Suprapubic skin (tissue), 4 donors: ENCODE results near the gene GPI. TPM values are rescaled to one million over a fixed set of nuclear protein-coding genes. Genes with fewer than 3 reads are reported as not detected.
A peak's percentile ranks its signal among the peaks of the same experiment; 100 is the strongest.

Source experiments
- DNase-seq, 2 donors: peaks; one replicate each; pipeline ENCODE4 v3.0.0-alpha.2; 2019; ENCODE audit warnings: low spot score in 2 of 2
- H3K27ac ChIP-seq: fragments of 200-600 bp; sonication (generic); one replicate; pipeline ENCODE4 v1.5.1; 2019
- H3K27me3 ChIP-seq: fragments of 200-600 bp; sonication (generic); one replicate; pipeline ENCODE4 v1.5.1; 2019
- H3K36me3 ChIP-seq: fragments of 200-600 bp; sonication (generic); one replicate; pipeline ENCODE4 v1.5.1; 2019
- H3K4me1 ChIP-seq: fragments of 200-600 bp; sonication (generic); one replicate; pipeline ENCODE4 v1.5.1; 2019
- H3K4me3 ChIP-seq: fragments of 200-600 bp; sonication (generic); one replicate; pipeline ENCODE4 v1.5.1; 2019; ENCODE audit warnings: mild to moderate bottlenecking
- H3K9me3 ChIP-seq: fragments of 200-600 bp; sonication (generic); one replicate; pipeline ENCODE4 v1.5.1; 2019
- EP300 ChIP-seq: sonication (generic); formaldehyde crosslinking; IDR thresholded peaks from one replicate; pipeline ENCODE4 v1.6.1; 2017; ENCODE audit warnings: antibody characterized with exemption
- POLR2A ChIP-seq, 2 donors: fragments of 450-650 bp; IDR thresholded peaks; one replicate each; pipeline ENCODE4 v1.6.1; 2017; ENCODE audit warnings: antibody characterized with exemption in 2 of 2, mild to moderate bottlenecking in 2 of 2, moderate library complexity in 2 of 2
- POLR2AphosphoS5 ChIP-seq, 3 donors: sonication (generic); formaldehyde crosslinking; IDR thresholded peaks; one replicate each; pipeline ENCODE4 v1.6.1; 2017; ENCODE audit warnings: antibody characterized with exemption in 3 of 3
- WGBS: methylation state at CpG from one replicate; pipeline ENCODE4 v1.1.5; 2018; 5-methylcytosine and 5-hydroxymethylcytosine counted together
- total RNA-seq, 4 donors: library from RNA; depleted of rRNA; stranded (reverse); fragments of >200 nt; gene quantifications; one replicate each; pipeline ENCODE4 v1.1.0, GENCODE V29; 2016
- TF ChIP-seq, protein P1 (sequence below), 2 donors: fragments of 200-600 bp in 1 of 2; fragments of 450-650 bp in 1 of 2; sonication (generic) in 1 of 2; IDR thresholded peaks; one replicate each; pipeline ENCODE4 v1.5.1; 2016 to 2019; ENCODE audit warnings: antibody characterized with exemption in 2 of 2, mild to moderate bottlenecking in 1 of 2, moderate library complexity in 1 of 2

Gene GPI
- total RNA-seq, 4 donors from 2014 or later: 75.8 to 219 (median 180) TPM

DNA sequence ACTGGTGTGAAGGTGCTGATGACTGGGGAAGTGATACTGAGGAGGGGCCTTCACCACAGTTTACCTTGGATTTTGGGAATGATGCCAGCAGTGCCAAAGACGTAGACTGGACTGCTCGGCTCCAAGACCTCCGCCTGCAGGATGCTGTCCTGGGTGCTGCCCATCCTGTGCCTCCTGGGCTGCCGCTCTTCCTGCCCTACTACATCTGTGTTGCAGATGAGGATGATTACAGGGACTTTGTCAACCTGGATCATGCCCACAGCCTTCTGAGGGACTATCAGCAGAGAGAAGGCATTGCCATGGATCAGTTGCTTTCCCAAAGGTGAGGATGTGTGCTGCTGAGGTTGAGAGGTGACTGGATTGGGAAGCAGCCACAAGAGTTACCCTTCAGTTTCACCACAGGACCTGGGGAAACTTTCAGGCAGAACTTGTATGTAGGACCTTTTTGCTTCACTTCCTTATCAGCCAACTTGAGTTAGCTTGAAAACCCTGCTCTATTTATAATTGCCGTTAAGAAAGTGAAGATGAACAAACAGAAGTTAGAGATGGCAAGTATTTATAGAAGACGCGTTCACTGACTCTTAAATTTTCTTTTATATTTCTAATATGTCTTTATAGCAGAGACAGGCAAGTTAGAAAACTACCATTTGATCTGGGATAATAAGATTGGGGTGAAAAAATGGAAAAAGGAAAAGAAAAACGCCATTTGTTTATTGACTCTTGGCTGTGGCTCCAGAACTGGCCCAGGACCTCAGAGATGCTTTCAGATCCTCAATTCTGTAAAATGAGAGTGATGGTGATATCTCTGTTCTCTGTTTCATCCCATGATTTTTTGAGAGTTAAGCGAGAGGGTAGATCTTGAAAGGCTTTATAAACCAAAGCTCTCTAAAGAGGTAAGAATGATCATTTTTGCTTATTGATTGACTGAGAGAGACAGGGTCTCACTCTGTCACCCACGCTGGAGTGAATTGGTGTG lies 44.5 kb downstream of the GPI start:
- H3K27ac ChIP-seq: no peak overlapping the region
- TF ChIP-seq POLR2A (IDR thresholded peaks at IDR 0.05): no peak
- no peak overlapping the region for H3K4me3 ChIP-seq
- H3K36me3 ChIP-seq: peaks cover 30% of the 10 kb centered on the region
- H3K4me1 ChIP-seq: peaks cover 6% of the 10 kb centered on the region
- H3K27me3 ChIP-seq: no peaks in the 10 kb centered on the region
- 86% methylated on average over 10 of the region's 10 CpGs for WGBS
- peak; percentile 1 to 50 for DNase-seq
- no peaks in the 10 kb centered on the region for H3K9me3 ChIP-seq

DNA sequence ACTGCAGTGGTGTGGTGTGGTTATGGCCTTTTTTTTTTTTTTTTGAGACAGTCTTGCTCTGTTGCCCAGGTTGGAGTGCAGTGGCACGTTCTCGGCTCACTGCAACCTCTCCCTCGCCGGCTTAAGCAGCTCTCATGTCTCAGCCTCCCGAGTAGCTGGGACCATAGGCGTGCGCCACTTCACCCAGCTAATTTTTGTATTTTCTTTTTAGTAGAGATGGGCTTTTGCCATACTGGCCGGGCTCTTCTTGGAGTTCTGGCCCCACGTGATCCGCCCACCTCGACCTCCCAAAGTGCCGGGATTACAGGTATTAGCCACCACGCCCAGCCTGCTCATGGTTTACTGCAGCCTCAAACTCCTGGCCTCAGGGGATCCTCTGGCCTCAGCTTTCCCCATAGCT lies 46.2 kb downstream of the GPI start:
- Histone ChIP-seq H3K36me3 (peaks cover 48% of the 10 kb centered on the region), H3K4me3 (no peak overlapping the region), H3K27me3 (no peaks in the 10 kb centered on the region), H3K9me3 (no peaks in the 10 kb centered on the region), H3K27ac (no peak overlapping the region), H3K4me1 (no peaks in the 10 kb centered on the region)
- DNase-seq: peak in 1 of 2 donors; percentile 40
- WGBS: 97% methylated on average over 13 of the region's 13 CpGs
- TF ChIP-seq, protein P1, sequence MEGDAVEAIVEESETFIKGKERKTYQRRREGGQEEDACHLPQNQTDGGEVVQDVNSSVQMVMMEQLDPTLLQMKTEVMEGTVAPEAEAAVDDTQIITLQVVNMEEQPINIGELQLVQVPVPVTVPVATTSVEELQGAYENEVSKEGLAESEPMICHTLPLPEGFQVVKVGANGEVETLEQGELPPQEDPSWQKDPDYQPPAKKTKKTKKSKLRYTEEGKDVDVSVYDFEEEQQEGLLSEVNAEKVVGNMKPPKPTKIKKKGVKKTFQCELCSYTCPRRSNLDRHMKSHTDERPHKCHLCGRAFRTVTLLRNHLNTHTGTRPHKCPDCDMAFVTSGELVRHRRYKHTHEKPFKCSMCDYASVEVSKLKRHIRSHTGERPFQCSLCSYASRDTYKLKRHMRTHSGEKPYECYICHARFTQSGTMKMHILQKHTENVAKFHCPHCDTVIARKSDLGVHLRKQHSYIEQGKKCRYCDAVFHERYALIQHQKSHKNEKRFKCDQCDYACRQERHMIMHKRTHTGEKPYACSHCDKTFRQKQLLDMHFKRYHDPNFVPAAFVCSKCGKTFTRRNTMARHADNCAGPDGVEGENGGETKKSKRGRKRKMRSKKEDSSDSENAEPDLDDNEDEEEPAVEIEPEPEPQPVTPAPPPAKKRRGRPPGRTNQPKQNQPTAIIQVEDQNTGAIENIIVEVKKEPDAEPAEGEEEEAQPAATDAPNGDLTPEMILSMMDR (IDR thresholded peaks at IDR 0.05): no peak
- no peak for TF ChIP-seq POLR2A (IDR thresholded peaks at IDR 0.05)
- no peak for TF ChIP-seq POLR2AphosphoS5 (IDR thresholded peaks at IDR 0.05)
- TF ChIP-seq EP300: no peak

DNA sequence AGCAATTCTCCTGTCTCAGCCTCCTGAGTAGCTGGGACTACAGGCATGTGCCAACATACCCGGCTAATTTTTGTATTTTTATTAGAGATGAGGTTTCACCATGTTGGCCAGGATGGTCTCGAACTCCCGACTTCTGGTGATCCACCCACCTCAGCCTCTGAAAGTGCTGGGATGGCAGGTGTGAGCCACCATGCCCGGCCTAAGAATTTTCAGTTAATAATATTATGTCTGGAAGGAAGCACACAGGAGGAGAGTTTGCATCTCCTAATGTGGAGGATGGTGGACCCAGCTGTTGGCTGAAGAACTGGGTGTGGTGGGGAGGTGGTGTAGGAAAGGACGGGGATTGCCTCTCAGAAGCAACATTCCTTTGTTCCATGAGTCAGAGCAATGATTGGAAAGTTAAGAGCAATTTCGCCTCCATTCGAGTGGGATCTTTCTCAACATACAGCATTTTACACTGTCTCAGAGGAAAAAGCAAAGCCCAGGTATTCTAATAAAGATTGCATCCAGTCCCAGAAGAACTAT lies 51.1 kb downstream of the GPI start:
- TF ChIP-seq, protein P1 (IDR thresholded peaks at IDR 0.05): no peak
- TF ChIP-seq EP300 (no peak), POLR2AphosphoS5 (IDR thresholded peaks at IDR 0.05) (no peak), POLR2A (IDR thresholded peaks at IDR 0.05) (no peak)
- peak in 1 of 2 donors; percentile 62 for DNase-seq
- Histone ChIP-seq H3K9me3 (no peaks in the 10 kb centered on the region), H3K4me3 (no peak overlapping the region), H3K4me1 (no peaks in the 10 kb centered on the region), H3K36me3 (peaks cover 46% of the 10 kb centered on the region), H3K27me3 (no peaks in the 10 kb centered on the region), H3K27ac (no peak overlapping the region)
- WGBS: 90% methylated on average over 7 of the region's 7 CpGs

DNA sequence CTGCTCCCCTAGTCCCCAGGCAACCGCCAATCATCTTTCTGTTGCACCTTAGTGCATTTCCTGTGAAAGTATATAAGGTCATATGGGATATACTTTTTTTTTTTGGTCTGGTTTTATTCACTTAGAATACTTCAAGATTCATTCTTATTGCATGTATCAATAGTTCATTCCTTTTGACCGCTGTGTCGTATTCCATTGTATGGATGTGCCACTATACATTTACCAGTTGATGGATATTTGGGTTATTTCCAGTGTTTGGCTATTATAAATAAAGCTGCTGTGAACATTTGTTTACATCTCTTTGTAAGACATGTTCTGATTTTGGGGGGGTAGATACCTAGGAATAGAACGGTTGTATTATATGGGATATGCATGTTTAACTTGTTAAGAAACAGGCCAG lies 53.3 kb downstream of the GPI start:
- no peaks in the 10 kb centered on the region for H3K4me1 ChIP-seq
- no peak for TF ChIP-seq EP300
- no peak for TF ChIP-seq POLR2A (IDR thresholded peaks at IDR 0.05)
- TF ChIP-seq, protein P1 (IDR thresholded peaks at IDR 0.05): no peak
- TF ChIP-seq POLR2AphosphoS5 (IDR thresholded peaks at IDR 0.05): no peak
- DNase-seq: peak in 1 of 2 donors; percentile 11
- no peak overlapping the region for H3K27ac ChIP-seq
- H3K36me3 ChIP-seq: peaks cover 50% of the 10 kb centered on the region
- 92% methylated on average over 4 of the region's 4 CpGs for WGBS
- H3K4me3 ChIP-seq: no peak overlapping the region
- H3K27me3 ChIP-seq: no peaks in the 10 kb centered on the region
- no peaks in the 10 kb centered on the region for H3K9me3 ChIP-seq

DNA sequence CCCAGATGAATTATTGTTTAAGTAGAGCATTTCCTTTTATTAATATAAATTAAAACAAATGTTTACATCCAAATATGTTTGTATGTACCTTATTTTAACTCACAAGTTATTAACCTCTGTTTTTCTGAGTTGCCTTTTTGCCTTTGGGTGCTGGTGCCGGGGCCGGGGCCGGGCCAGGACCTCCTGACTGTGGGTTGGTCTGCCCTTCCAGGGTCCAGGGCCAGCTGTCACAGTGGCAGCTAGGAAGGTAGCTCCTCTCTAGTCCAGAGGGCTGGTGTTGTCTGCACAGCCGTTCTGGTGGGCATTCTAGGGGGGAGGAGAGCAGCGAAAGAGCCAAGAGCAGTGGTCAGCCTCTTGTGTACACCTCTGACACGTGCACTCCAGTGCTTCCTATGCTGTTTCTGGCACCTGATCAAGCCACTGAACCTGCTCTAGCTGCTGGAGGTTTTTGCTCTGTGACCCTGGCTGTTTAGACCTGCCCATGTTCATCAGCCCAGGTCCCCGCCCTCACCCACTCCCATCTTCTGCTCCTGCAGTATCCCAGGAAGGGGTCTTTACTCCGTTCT lies 61.2 kb downstream of the GPI start:
- Histone ChIP-seq H3K9me3 (no peaks in the 10 kb centered on the region), H3K27me3 (no peaks in the 10 kb centered on the region), H3K36me3 (peaks cover 26% of the 10 kb centered on the region), H3K4me3 (no peak overlapping the region), H3K4me1 (peaks cover 24% of the 10 kb centered on the region), H3K27ac (no peak overlapping the region)
- WGBS: 76% methylated on average over 8 of the region's 8 CpGs
- TF ChIP-seq, protein P1 (IDR thresholded peaks at IDR 0.05): no peak
- no peak for TF ChIP-seq POLR2AphosphoS5 (IDR thresholded peaks at IDR 0.05)
- TF ChIP-seq POLR2A (IDR thresholded peaks at IDR 0.05): no peak
- TF ChIP-seq EP300: no peak
- DNase-seq: no peak
